Activated naive CD8-positive, alpha-beta T cell (primary cell): ENCODE data around the gene AADAT.
"Not testable (repeated sequence)": the region's sequence is repeated elsewhere in the genome, so short reads cannot be mapped to it uniquely, and the experiment has no call there.

Source experiments
- H3K27ac Mint-ChIP-seq: one replicate; pipeline ENCODE4 v1.8.0; 2021; ENCODE audit warnings: mixed read lengths
- H3K27me3 Mint-ChIP-seq: one replicate; pipeline ENCODE4 v1.8.0; 2021; ENCODE audit warnings: mixed read lengths
- H3K36me3 Mint-ChIP-seq: one replicate; pipeline ENCODE4 v1.8.0; 2021; ENCODE audit warnings: mixed read lengths
- H3K4me1 Mint-ChIP-seq: one replicate; pipeline ENCODE4 v1.8.0; 2021; ENCODE audit warnings: low read depth, mixed read lengths
- H3K4me3 Mint-ChIP-seq: one replicate; pipeline ENCODE4 v1.8.0; 2021; ENCODE audit warnings: mild to moderate bottlenecking, mixed read lengths
- H3K9me3 Mint-ChIP-seq: one replicate; pipeline ENCODE4 v1.8.0; 2021; ENCODE audit warnings: low read depth, mixed read lengths

Gene AADAT

DNA sequence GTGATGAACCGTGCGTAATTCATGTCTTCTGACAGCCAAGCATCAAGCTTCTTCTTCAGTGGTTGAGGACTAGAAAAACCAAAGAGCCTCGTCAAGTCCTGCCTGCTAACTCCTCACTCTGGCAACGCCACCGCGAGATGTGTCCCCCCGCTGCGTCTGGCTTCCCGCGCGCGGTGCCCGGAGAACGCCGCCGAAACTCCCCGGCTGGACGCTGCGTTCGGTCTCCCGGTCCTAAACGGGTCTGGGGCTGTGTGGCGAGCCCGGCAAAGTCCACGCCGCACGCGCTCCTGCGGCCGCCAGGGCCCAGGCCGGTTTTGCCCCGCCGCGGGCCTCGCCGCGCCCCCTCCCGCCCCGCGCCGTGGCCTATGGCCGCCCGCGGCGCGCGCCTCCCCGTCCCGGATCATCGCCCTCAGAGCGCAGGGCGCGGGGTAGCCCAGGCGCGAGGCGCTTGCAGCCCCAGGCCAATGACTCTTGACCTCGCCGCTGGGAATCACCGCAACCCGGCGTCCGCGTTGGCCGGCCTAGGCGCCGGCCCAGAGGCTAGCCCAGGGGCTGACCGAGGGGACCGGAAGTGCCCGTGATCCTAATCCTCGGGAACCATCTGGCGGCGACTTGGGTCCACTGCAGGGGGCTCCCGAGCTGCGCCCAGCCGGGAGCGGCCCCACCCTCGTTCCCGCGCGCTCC, at the start of gene AADAT:
Gene AADAT, minus strand, starts transcription at position 289 of the 684 bp plus-strand sequence. Its CDS starts 266 bp downstream, at position 23.
- Mint-ChIP-seq H3K27ac (no peak within 1 kb of the TSS), H3K4me3 (peak within 1 kb of the TSS; percentile 68), H3K4me1 (peaks cover 10% of the 10 kb centered on the region), H3K27me3 (peaks cover 17% of the 10 kb centered on the region), H3K36me3 (no peaks in the 10 kb centered on the region), H3K9me3 (no peaks in the 10 kb centered on the region)

DNA sequence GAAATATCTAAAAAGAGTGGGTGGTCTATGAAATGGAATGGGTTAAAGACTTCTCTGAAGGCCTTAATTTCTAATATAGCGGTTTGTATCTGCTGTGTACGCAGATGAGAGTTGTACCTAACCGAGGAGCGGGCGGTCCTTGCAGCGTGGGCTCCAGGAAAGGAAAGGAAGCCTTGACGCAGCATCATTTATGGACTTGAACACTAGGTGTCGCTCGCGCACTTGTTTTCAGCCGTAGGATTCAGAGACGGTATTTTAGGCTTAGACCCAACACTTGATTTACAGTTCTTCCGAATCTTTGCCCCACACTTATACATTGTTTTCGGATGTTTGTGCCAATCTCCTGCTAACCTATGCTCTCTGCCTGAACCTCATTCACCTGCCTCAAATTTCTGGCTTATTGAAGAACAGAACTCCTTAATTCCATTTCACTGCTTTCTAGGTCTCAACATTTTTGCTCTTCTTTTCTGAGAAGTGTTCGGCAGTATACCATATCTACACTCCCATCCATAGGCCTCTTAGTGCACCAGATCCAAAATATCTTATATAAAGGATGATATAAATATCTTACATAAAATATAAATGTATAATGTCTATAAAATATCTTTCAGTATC, 48.9 kb upstream of the AADAT start:
- Mint-ChIP-seq H3K36me3 (no peaks in the 10 kb centered on the region), H3K27ac (no peak overlapping the region), H3K4me1 (peaks cover 2% of the 10 kb centered on the region), H3K4me3 (no peak overlapping the region), H3K27me3 (peaks cover 3% of the 10 kb centered on the region), H3K9me3 (no peaks in the 10 kb centered on the region)

GRCh38 chr4:170137927-170138326, 48.2 kb upstream of the AADAT start:
- Mint-ChIP-seq H3K4me3 (no peak overlapping the region), H3K4me1 (peaks cover 2% of the 10 kb centered on the region), H3K9me3 (no peaks in the 10 kb centered on the region)

GRCh38 chr4:170137466-170137865, 47.7 kb upstream of the AADAT start:
- peaks cover 2% of the 10 kb centered on the region for H3K4me1 Mint-ChIP-seq
- no peaks in the 10 kb centered on the region for H3K9me3 Mint-ChIP-seq
- H3K36me3 Mint-ChIP-seq, result no peaks in the 10 kb centered on the region
- H3K27me3 Mint-ChIP-seq, result peaks cover 3% of the 10 kb centered on the region
- no peak overlapping the region for H3K27ac Mint-ChIP-seq
- no peak overlapping the region for H3K4me3 Mint-ChIP-seq

More at GRCh38 chr4:170137927-170138326, 48.2 kb upstream of the AADAT start:
- H3K36me3 Mint-ChIP-seq, result no peaks in the 10 kb centered on the region
- H3K27ac Mint-ChIP-seq, result no peak overlapping the region
- peaks cover 3% of the 10 kb centered on the region for H3K27me3 Mint-ChIP-seq

GRCh38 chr4:170134821-170135220, 45.1 kb upstream of the AADAT start:
- H3K4me1 Mint-ChIP-seq, result peaks cover 2% of the 10 kb centered on the region
- H3K4me3 Mint-ChIP-seq, result no peak overlapping the region
- H3K27me3 Mint-ChIP-seq, result peaks cover 5% of the 10 kb centered on the region
- no peak overlapping the region for H3K27ac Mint-ChIP-seq
- H3K9me3 Mint-ChIP-seq, result no peaks in the 10 kb centered on the region
- no peaks in the 10 kb centered on the region for H3K36me3 Mint-ChIP-seq

- Mint-ChIP-seq H3K27me3 (peaks cover 6% of the 10 kb centered on the region), H3K36me3 (no peaks in the 10 kb centered on the region), H3K4me1 (no peaks in the 10 kb centered on the region), H3K9me3 (no peaks in the 10 kb centered on the region), H3K4me3 (no peak overlapping the region), H3K27ac (no peak overlapping the region)
Measured at GRCh38 chr4:170128219-170128804, 38.6 kb upstream of the AADAT start.

DNA sequence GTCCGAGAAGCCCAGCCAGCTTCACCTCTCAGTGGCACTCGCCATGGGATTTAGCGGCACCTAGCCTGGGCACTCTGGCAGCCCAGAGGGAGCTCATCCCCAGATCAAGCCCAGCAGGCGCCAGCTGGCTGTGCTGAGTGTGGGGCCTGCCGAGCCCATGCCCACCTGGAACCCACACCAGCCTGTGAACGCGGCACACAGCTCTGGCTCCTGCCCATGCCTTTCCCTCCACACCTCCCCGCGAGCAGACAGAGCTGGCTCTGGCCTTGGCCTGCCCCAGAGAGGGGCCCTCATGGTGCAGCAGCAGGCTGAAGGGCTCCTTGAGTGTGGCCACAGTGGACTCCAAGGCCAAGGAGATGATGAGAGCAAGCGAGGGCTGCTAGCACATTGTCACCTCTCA, 38.0 kb upstream of the AADAT start:
- Mint-ChIP-seq H3K4me3 (no peak overlapping the region), H3K9me3 (no peaks in the 10 kb centered on the region), H3K27ac (no peak overlapping the region), H3K27me3 (peaks cover 6% of the 10 kb centered on the region), H3K36me3 (no peaks in the 10 kb centered on the region), H3K4me1 (no peaks in the 10 kb centered on the region)

- Mint-ChIP-seq H3K4me3 (no peak overlapping the region), H3K36me3 (no peaks in the 10 kb centered on the region), H3K27me3 (peaks cover 4% of the 10 kb centered on the region), H3K4me1 (no peaks in the 10 kb centered on the region), H3K9me3 (no peaks in the 10 kb centered on the region), H3K27ac (no peak overlapping the region)
Measured at GRCh38 chr4:170124406-170124805, 34.6 kb upstream of the AADAT start.

DNA sequence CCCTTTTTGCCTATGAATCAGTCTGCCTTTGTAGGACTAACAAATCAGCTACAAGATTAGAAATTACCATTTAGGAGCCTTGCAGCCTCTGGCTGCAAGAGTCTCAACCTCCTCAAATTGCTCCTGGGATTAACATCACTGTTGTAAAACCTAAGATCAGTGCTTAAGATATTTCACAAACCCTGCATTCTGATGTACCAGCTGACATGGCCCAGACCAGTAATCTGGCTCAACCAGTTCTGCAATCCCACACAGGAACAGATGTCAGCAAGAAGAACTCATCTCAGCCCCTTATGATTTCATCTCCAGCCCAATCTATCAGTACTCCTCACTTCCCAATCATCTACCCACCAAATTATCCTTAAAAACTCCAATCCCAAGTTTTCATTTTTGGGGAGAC, 32.5 kb upstream of the AADAT start:
- Mint-ChIP-seq H3K36me3 (no peaks in the 10 kb centered on the region), H3K27me3 (peaks cover 4% of the 10 kb centered on the region), H3K4me3 (no peak overlapping the region), H3K27ac (no peak overlapping the region), H3K9me3 (no peaks in the 10 kb centered on the region), H3K4me1 (no peaks in the 10 kb centered on the region)

DNA sequence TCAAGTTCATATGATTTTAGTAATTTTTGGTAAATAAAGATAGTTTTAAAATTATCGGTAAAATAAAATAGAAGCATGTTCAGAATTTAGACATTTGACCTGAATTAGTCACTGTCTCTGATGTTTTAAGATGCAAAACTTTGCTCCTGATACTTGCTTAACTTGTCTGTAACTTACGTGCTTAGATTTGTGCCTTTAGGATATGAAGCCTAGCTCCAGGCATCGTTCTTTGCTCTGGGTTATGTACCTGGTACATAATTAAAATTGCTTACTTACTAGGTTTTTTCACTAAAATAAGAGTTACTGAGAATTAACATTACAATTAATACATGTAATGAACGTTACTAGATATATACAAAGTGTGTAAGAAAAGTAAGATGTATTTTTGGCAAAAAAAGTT, 24.9 kb upstream of the AADAT start:
- Mint-ChIP-seq H3K4me3 (no peak overlapping the region), H3K27me3 (peaks cover 5% of the 10 kb centered on the region), H3K27ac (no peak overlapping the region), H3K36me3 (no peaks in the 10 kb centered on the region), H3K9me3 (no peaks in the 10 kb centered on the region), H3K4me1 (no peaks in the 10 kb centered on the region)

DNA sequence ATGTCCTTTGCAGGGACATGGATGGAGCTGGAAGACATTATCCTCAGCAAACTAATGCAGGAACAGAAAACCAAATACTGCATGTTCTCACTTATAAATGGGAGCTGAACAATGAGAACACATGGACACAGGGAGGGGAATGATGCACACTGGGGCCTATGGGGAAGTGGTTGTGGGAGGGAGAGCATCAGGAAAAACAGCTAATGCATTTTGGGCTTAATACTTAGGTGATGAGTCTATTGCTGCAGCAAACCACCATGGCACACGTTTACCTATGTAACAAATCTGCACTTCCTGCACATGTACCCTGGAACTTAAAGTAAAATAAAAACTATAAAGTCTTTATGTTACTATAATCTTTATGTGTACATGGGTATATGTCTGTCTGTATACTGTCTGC, 24.4 kb upstream of the AADAT start:
- H3K4me3 Mint-ChIP-seq, H3K27ac Mint-ChIP-seq, H3K9me3 Mint-ChIP-seq, H3K36me3 Mint-ChIP-seq, H3K27me3 Mint-ChIP-seq, H3K4me1 Mint-ChIP-seq: not testable (repeated sequence)

DNA sequence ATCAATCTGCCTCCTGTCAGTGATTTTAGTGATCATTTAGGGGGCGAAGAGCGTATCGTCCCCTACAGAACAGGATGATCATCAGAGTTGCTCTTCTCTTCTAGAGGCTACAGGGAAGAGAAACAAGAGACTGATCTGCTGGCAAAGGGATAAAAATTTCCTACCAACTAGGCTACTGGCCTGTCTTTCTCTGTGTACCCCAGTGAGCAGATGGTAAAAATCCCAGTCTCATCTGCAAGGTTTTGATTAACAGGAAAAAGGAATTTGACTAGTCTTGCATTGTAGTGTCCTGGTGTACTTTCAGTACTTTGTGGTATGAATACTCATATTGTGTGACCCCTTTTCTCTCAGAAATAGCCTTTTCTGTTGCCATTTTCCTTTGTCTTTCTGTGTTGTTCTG, 21.8 kb upstream of the AADAT start:
- Mint-ChIP-seq H3K4me1 (no peaks in the 10 kb centered on the region), H3K27ac (no peak overlapping the region), H3K9me3 (no peaks in the 10 kb centered on the region)

DNA sequence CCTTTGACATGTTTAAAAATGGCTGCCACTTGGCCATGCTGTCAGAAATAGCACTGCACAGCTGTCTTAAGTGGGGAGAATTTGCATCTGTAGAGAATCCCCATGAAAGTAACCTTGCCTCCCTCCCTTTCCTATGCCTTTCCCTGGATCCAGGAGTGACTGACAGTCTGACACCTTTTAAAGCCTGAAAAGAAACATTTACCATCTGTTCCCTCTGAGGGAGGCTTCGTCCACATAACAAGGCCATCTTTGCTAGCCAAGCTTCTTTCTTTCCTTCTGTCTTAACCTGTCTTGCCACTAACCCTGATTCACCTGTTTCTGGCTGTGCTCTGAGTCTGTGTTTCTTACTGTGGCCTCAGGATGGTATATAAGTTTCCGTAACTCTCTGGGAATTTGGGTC, 21.3 kb upstream of the AADAT start:
- no peaks in the 10 kb centered on the region for H3K36me3 Mint-ChIP-seq
- H3K9me3 Mint-ChIP-seq, result no peaks in the 10 kb centered on the region
- no peaks in the 10 kb centered on the region for H3K4me1 Mint-ChIP-seq
- H3K27me3 Mint-ChIP-seq, result peaks cover 3% of the 10 kb centered on the region
- no peak overlapping the region for H3K27ac Mint-ChIP-seq
- H3K4me3 Mint-ChIP-seq, result no peak overlapping the region

More for the DNA sequence above, 21.8 kb upstream of the AADAT start:
- Mint-ChIP-seq H3K4me3 (no peak overlapping the region), H3K36me3 (no peaks in the 10 kb centered on the region), H3K27me3 (peaks cover 3% of the 10 kb centered on the region)

GRCh38 chr4:170110285-170110672, 20.5 kb upstream of the AADAT start:
- H3K4me1 Mint-ChIP-seq, result no peaks in the 10 kb centered on the region
- no peak overlapping the region for H3K4me3 Mint-ChIP-seq
- peaks cover 3% of the 10 kb centered on the region for H3K27me3 Mint-ChIP-seq
- H3K9me3 Mint-ChIP-seq, result no peaks in the 10 kb centered on the region
- H3K36me3 Mint-ChIP-seq, result no peaks in the 10 kb centered on the region
- no peak overlapping the region for H3K27ac Mint-ChIP-seq

- no peaks in the 10 kb centered on the region for H3K9me3 Mint-ChIP-seq
- peaks cover 3% of the 10 kb centered on the region for H3K27me3 Mint-ChIP-seq
- H3K27ac Mint-ChIP-seq, result no peak overlapping the region
- no peaks in the 10 kb centered on the region for H3K36me3 Mint-ChIP-seq
- H3K4me3 Mint-ChIP-seq, result no peak overlapping the region
- no peaks in the 10 kb centered on the region for H3K4me1 Mint-ChIP-seq
Measured at GRCh38 chr4:170109586-170110284, 20.0 kb upstream of the AADAT start.
